Left lung (tissue), 10 donors: ENCODE results near the gene FABP1. TPM values are rescaled to one million over a fixed set of nuclear protein-coding genes. Genes with fewer than 3 reads are reported as not detected.

ENCODE experiments used
- ATAC-seq: fragments of 200-7000 bp; cut with Tn5 transposase; one replicate; pipeline ENCODE4 v1.9.1; 2020; ENCODE audit warnings: moderate library complexity
- DNase-seq, 4 donors: peaks; one replicate each; pipeline ENCODE4 v3.0.0-alpha.2; 2013 to 2020
- H3K27ac ChIP-seq, 2 donors: fragments of 200-600 bp; sonication (generic) in 1 of 2; one replicate each; pipeline versions ENCODE4 v1.5.0 to v1.8.0; 2020 to 2021
- H3K27me3 ChIP-seq, 2 donors: fragments of 200-600 bp; sonication (generic) in 1 of 2; one replicate each; pipeline versions ENCODE4 v1.5.0 to v1.8.0; 2020 to 2021
- H3K36me3 ChIP-seq, 2 donors: fragments of 200-600 bp; sonication (generic) in 1 of 2; one replicate each; pipeline versions ENCODE4 v1.5.0 to v1.8.0; 2020 to 2021
- H3K4me1 ChIP-seq, 2 donors: fragments of 200-600 bp; one replicate each; pipeline ENCODE4 v1.8.0; 2021
- H3K4me3 ChIP-seq, 2 donors: fragments of 200-600 bp; sonication (generic) in 1 of 2; one replicate each; pipeline versions ENCODE4 v1.5.0 to v1.8.0; 2020 to 2021; ENCODE audit warnings: mild to moderate bottlenecking in 1 of 2
- H3K9me3 ChIP-seq, 2 donors: fragments of 200-600 bp; sonication (generic) in 1 of 2; one replicate each; pipeline versions ENCODE4 v1.5.0 to v1.8.0; 2020 to 2021
- intact Hi-C, 2 donors: fragments of 100-400 bp; cut with DNase I; formaldehyde crosslinking; loops; one replicate each; pipeline versions ENCODE4 v1.11.2 to v1.14.2; 2022
- polyA plus RNA-seq, 6 donors: library from polyadenylated mRNA; unstranded; fragments of 120-200 nt; gene quantifications; one replicate each; pipeline ENCODE4 v1.2.1, GENCODE V29; 2013; ENCODE audit not compliant: insufficient read length in 6 of 6
- total RNA-seq, 2 donors: library from RNA; stranded (reverse); fragmentation: NEBNext Ultra II Directional; extraction: Animal tissue kit (Norgen Biotek cat#: 25700); gene quantifications; one replicate each; pipeline ENCODE4 v1.2.1, GENCODE V29; 2021
- TF ChIP-seq, protein P1 (sequence below), 2 donors: fragments of 200-600 bp; sonication (generic) in 1 of 2; IDR thresholded peaks; one replicate each; pipeline versions ENCODE4 v1.5.0 to v1.8.0; 2021; ENCODE audit warnings: antibody characterized with exemption in 2 of 2
- donor health status: DM: no; HTN: yes; CAD: no.
- donor health status: DM: no; HTN: no; CAD: no.

FABP1 gene
- total and polyA plus RNA-seq, 8 donors, result 0.13 to 2.5 (median 1.4) TPM; not detected in 5

DNA sequence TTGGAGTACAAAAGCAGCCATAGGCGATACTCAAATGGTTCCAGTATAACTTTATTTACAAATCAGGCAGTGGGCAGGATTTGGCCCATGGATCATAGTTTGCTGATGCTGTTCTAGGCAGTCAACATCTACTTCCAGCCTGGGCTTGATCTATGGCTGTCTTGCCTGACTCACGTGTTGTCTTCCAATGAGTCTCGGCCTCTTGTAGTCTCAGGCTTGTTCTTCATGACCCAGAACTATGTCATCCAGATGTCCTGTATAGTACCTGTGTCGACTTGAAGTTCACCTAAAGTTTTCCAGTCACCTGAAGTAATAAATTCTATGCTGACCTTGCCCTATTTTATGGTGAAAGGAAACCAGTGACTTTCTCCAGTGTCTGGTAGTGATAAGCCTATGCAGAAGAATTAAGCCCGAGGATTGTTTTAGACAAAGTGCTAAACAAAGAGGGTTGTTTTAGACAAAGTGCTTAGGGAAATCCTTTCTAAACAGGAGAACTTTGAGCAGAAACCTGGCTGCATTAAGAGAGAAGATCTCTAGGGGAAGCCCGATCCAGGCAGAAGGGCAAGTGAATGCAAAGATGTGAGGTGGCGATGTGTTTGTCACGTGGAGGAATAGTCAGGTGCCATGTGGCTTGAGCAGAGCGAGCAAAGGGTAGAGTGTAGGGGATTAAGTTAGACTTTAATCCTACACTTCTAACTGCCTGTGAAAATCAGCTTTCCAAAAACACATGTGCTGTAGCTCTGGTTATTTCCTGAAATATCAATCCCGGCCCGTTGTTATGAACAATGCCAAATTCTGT, 33.8 kb upstream of the FABP1 start:
- no peaks in the 10 kb centered on the region for H3K36me3 ChIP-seq
- intact Hi-C loops, result loop anchor here in 1 of 2 donors (5.0 kb wide), 1 partner anchor 99 kb away; no protein-coding TSS in a partner anchor
- ATAC-seq (no peak), DNase-seq (no peak)
- H3K9me3 ChIP-seq, result no peaks in the 10 kb centered on the region
- H3K4me1 ChIP-seq, result no peaks in the 10 kb centered on the region
- H3K27ac ChIP-seq, result no peak overlapping the region
- H3K4me3 ChIP-seq, result no peak overlapping the region
- H3K27me3 ChIP-seq, result no peaks in the 10 kb centered on the region
- TF ChIP-seq, protein P1, sequence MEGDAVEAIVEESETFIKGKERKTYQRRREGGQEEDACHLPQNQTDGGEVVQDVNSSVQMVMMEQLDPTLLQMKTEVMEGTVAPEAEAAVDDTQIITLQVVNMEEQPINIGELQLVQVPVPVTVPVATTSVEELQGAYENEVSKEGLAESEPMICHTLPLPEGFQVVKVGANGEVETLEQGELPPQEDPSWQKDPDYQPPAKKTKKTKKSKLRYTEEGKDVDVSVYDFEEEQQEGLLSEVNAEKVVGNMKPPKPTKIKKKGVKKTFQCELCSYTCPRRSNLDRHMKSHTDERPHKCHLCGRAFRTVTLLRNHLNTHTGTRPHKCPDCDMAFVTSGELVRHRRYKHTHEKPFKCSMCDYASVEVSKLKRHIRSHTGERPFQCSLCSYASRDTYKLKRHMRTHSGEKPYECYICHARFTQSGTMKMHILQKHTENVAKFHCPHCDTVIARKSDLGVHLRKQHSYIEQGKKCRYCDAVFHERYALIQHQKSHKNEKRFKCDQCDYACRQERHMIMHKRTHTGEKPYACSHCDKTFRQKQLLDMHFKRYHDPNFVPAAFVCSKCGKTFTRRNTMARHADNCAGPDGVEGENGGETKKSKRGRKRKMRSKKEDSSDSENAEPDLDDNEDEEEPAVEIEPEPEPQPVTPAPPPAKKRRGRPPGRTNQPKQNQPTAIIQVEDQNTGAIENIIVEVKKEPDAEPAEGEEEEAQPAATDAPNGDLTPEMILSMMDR (IDR thresholded peaks at IDR 0.05), result no peak

DNA sequence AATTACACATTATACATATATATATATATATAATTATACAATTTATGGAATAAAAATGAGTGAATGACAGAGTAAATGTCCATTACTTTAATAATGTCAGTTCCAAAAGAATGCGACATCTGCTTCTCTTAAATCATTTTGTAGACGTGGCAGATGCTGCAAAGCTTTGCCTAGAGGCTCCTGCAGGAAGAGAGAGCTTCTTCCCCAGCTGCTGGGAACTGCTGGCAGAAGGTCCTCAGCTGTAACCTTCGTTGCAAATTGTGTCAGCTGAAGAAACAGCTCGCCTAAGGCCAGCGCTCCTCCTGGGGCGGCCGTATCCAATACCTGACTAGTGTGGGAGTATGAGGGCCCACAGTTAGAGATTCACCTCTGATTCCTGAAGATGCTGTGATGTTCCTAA, 32.7 kb upstream of the FABP1 start:
- Histone ChIP-seq H3K27me3 (no peaks in the 10 kb centered on the region), H3K4me3 (no peak overlapping the region), H3K36me3 (no peaks in the 10 kb centered on the region), H3K4me1 (no peaks in the 10 kb centered on the region), H3K9me3 (no peaks in the 10 kb centered on the region), H3K27ac (no peak overlapping the region)
- TF ChIP-seq, protein P1 (IDR thresholded peaks at IDR 0.05), result no peak
- DNase-seq (no peak), ATAC-seq (no peak)
- intact Hi-C loops, result loop anchor here in 1 of 2 donors (5.0 kb wide), 1 partner anchor 98 kb away; no protein-coding TSS in a partner anchor

DNA sequence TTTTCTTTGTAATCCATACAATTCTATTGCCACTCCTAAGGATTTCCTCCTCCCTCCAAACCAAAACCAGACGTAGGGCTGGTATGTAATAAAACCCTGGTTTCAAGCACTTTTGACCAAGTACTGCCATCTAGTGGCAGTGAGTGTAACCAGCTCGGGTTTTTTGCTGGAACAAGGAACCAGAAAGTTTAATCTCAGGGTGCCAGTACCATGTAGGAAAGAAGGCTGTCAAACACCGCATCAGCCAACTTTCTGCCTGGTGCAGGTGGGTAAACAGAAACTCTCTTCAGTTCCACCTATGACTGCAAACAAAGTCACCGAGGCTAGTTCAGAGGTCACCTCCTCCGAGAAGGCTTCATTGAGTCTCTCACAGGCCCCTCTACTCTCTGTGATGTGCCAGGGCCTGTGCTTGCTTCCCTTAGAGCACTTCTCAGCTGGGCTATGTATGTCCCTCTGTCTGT, 32.1 kb upstream of the FABP1 start:
- Histone ChIP-seq H3K36me3 (no peaks in the 10 kb centered on the region), H3K27me3 (no peaks in the 10 kb centered on the region), H3K9me3 (no peaks in the 10 kb centered on the region), H3K4me3 (no peak overlapping the region), H3K4me1 (no peaks in the 10 kb centered on the region), H3K27ac (no peak overlapping the region)
- DNase-seq (peak in 2 of 4 donors; percentile 56 to 75), ATAC-seq (peak; percentile 96)
- TF ChIP-seq, protein P1 (IDR thresholded peaks at IDR 0.05), result peak; percentile 72 to 74
- intact Hi-C loops, result loop anchor here in 1 of 2 donors (5.0 kb wide), 1 partner anchor 98 kb away; no protein-coding TSS in a partner anchor

DNA sequence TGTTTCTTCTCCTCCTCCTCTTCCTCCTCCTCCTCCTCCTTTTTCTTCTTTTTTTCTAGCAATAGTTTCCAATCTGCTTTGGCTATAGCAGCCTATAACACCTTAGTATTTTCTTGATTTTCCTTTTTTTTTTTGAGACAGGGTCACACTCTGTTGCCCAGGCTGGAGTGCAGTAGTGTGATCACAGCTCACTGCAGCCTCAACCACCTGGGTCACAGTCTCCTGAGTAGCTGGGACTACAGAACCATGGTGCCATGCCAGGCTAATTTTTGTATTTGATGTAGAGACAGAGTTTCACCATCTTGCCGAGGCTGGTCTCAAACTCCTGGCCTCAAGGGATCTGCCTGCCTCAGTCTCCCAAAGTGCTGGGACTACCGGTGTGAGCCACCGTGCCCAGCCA, 31.6 kb upstream of the FABP1 start:
- no peak for DNase-seq
- Histone ChIP-seq H3K4me3 (no peak overlapping the region), H3K36me3 (no peaks in the 10 kb centered on the region), H3K4me1 (no peaks in the 10 kb centered on the region), H3K27me3 (no peaks in the 10 kb centered on the region), H3K27ac (no peak overlapping the region), H3K9me3 (no peaks in the 10 kb centered on the region)
- TF ChIP-seq, protein P1 (IDR thresholded peaks at IDR 0.05), result no peak
- ATAC-seq, result no peak
- intact Hi-C loops, result no loop called here

DNA sequence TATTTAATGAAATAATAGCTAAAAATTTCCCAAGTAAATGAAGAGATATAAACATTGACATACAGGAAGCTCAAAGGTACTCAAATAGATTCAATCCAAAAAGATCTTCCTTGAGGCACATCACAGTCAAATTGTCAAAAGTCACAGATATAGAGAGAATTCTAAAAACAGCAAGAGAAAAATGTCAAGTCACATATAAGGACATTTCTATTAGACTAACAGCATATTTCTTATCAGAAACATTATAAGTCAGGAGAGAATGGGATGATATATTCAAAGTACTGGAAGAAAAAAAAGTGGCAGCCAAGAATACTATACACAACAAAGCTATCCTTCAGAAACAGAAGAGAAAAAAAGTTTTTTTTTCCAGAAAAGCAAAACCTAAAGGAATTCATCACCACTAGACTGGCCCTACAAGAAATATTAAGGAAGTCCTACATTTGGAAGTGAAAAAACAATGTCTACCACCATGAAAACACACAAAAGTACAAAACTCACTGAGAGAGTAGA, 21.1 kb upstream of the FABP1 start:
- intact Hi-C loops, result no loop called here
- Histone ChIP-seq H3K9me3 (peaks cover 0 to 43% of the 10 kb centered on the region in 2 donors), H3K27me3 (peaks cover 0 to 5% of the 10 kb centered on the region in 2 donors), H3K36me3 (no peaks in the 10 kb centered on the region), H3K27ac (no peak overlapping the region), H3K4me3 (no peak overlapping the region), H3K4me1 (no peaks in the 10 kb centered on the region)
- TF ChIP-seq, protein P1 (IDR thresholded peaks at IDR 0.05), result no peak
- ATAC-seq (no peak), DNase-seq (no peak)
